GM18508 (cell line): ENCODE results near the gene RGS18.
"Not testable (repeated sequence)": the region's sequence is repeated elsewhere in the genome, so short reads cannot be mapped to it uniquely, and the experiment has no call there.

Experiments used
- ATAC-seq: cut with Tn5 transposase; IDR thresholded peaks from one replicate; pipeline ENCODE4 v1.9.1; 2021; ENCODE audit warnings: moderate number of reproducible peaks; ENCODE audit not compliant: insufficient read depth, unreplicated experiment

RGS18 gene

GRCh38 chr1:192158181-192158580 lies at the start of gene RGS18:
RGS18 (plus strand) TSS chr1:192158462; CDS start chr1:192158638, 176 bp downstream.
- peak; percentile 64 for ATAC-seq

GRCh38 chr1:192109576-192109975 lies 48.7 kb upstream of the RGS18 start:
- no peak for ATAC-seq

- ATAC-seq = no peak
Observed at GRCh38 chr1:192115000-192115399, 43.3 kb upstream of the RGS18 start.

GRCh38 chr1:192118881-192119405 lies 39.3 kb upstream of the RGS18 start:
- ATAC-seq = no peak

GRCh38 chr1:192119701-192120100 lies 38.6 kb upstream of the RGS18 start:
- no peak for ATAC-seq

- no peak for ATAC-seq
Observed at GRCh38 chr1:192122668-192123067, 35.6 kb upstream of the RGS18 start.

- no peak for ATAC-seq
Observed at GRCh38 chr1:192123212-192123611, 35.0 kb upstream of the RGS18 start.

- ATAC-seq = no peak
Observed at GRCh38 chr1:192126030-192126619, 32.1 kb upstream of the RGS18 start.

GRCh38 chr1:192130175-192130574 lies 28.1 kb upstream of the RGS18 start:
- ATAC-seq = no peak

GRCh38 chr1:192130865-192131264 lies 27.4 kb upstream of the RGS18 start:
- ATAC-seq = not testable (repeated sequence)

- ATAC-seq = no peak
Observed at GRCh38 chr1:192131914-192132313, 26.3 kb upstream of the RGS18 start.

- no peak for ATAC-seq
Observed at GRCh38 chr1:192133350-192133926, 24.8 kb upstream of the RGS18 start.

- no peak for ATAC-seq
Observed at GRCh38 chr1:192140382-192140781, 17.9 kb upstream of the RGS18 start.

- ATAC-seq = no peak
Observed at GRCh38 chr1:192147221-192147620, 11.0 kb upstream of the RGS18 start.

- ATAC-seq = no peak
Observed at GRCh38 chr1:192147696-192148095, 10.6 kb upstream of the RGS18 start.

- no peak for ATAC-seq
Observed at GRCh38 chr1:192151176-192151575, 7.1 kb upstream of the RGS18 start.

- ATAC-seq = no peak
Observed at GRCh38 chr1:192153276-192153675, 5.0 kb upstream of the RGS18 start.

- ATAC-seq = no peak
Observed at GRCh38 chr1:192157067-192157466, 1.2 kb upstream of the RGS18 start.

GRCh38 chr1:192159014-192159413 lies 752 bp downstream of the RGS18 start:
- ATAC-seq = no peak

GRCh38 chr1:192159781-192160180 lies 1.5 kb downstream of the RGS18 start:
- ATAC-seq = no peak

- no peak for ATAC-seq
Observed at GRCh38 chr1:192160196-192160595, 1.9 kb downstream of the RGS18 start.

GRCh38 chr1:192161976-192162375 lies 3.7 kb downstream of the RGS18 start:
- no peak for ATAC-seq
